HG03103 (cell line): Measurements from ENCODE around the gene OR2A1.
A peak's percentile ranks its signal among the peaks of the same experiment; 100 is the strongest.
"Not testable (repeated sequence)": the region's sequence is repeated elsewhere in the genome, so short reads cannot be mapped to it uniquely, and the experiment has no call there.

Experiments used
- ATAC-seq: cut with Tn5 transposase; IDR thresholded peaks from one replicate; pipeline ENCODE4 v1.9.1; 2021; ENCODE audit warnings: low read depth; ENCODE audit not compliant: unreplicated experiment

OR2A1 gene

GRCh38 chr7:144311872-144312469, at the start of gene OR2A1:
Gene OR2A1, plus strand, starts transcription at chr7:144312419. Its CDS starts 5,706 bp downstream, at chr7:144318125.
- ATAC-seq, result not testable (repeated sequence)

DNA sequence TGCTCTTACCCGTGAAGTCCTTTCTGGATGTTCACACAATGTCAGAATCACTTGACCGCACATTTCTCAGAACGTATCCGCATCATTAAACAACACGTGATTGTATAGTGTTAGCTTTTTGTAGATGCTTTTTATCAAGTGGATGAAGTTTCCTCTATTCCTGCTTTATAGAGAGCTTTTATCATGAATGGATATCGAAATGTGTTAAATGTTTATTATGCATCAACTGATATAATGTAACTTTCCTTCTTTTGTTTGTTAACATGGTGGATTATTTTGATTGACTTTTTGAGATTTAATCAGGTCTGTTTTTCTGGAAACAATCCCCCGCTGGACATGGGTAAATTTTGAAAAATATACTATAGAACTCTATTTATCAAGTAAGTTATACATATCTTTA, 47.5 kb upstream of the OR2A1 start, which contains the start of gene OR2A7:
Gene OR2A7 (minus strand): TSS at position 101 of the 400 bp plus-strand sequence. CDS start 5,164 bp downstream, outside the sequence.
- ATAC-seq, result not testable (repeated sequence)

- not testable (repeated sequence) for ATAC-seq
Measured at GRCh38 chr7:144269188-144269587, 43.0 kb upstream of the OR2A1 start, which contains the start of gene CTAGE8. Gene CTAGE8, minus strand, starts transcription at chr7:144269288. Its CDS starts 38 bp downstream, at chr7:144269250.

- ATAC-seq, result not testable (repeated sequence)
Measured at GRCh38 chr7:144275281-144275680, 36.9 kb upstream of the OR2A1 start.

GRCh38 chr7:144280010-144280409, 32.2 kb upstream of the OR2A1 start:
- ATAC-seq, result not testable (repeated sequence)

GRCh38 chr7:144281981-144282380, 30.2 kb upstream of the OR2A1 start:
- not testable (repeated sequence) for ATAC-seq

DNA sequence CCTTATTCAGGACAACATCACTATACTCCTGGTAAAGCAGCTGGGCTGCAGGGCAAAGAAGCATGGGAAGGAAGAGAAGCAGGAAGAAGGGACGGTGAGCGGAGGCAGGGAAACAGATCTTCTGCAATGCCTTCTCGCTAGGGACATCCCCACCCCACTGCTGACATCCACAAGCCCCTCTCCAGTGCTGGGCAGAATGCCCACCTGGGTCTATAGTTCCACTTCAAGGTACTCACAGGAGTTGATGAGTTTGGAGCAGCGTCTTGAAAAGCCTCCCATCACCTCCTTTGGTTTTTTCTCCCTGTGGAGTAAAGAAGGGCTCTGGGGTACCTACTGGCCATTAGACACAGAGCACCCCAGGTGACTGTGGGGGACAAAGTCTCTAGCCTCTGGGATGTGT, 29.7 kb upstream of the OR2A1 start:
- not testable (repeated sequence) for ATAC-seq

DNA sequence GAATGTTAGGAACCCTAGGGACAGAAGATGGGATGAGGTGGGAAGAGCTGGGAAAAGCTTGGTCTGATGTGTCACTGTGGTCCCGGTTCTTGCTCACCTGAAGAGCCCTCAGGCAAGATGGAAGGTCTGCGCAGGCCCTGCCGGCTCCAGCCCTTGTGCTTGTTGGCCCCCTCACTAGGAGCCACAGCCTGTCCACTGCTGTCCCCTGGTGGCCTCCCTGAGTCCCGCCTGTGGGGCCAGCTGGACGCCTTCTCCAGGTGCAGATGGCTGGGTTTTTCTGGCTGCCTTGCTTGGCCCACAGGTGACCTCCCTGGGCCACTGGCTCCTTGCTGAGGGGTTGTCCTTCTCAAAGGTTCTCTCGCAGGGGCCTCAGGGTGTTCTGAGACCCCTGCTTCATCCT, 28.5 kb upstream of the OR2A1 start:
- ATAC-seq, result not testable (repeated sequence)

- not testable (repeated sequence) for ATAC-seq
Measured at GRCh38 chr7:144287171-144287784, 24.9 kb upstream of the OR2A1 start.

DNA sequence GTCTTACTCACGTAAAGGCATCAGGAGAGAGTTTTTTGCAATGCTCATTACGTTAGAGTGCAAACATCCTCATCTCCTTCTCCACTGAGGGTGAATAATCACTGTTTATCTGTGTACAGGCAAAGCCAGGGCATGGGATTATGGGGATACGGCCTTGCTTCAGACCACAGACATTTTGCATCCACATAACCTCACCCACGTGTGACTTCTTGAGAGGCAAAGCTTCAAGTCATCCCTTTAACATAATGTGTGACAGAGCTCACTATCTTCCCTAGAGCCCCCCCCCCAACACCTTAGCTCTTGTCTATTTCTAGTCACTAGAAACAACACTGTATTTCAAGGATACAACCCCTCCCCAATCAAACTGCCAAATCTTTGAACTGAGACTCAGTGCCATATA, 20.6 kb upstream of the OR2A1 start:
- not testable (repeated sequence) for ATAC-seq

- not testable (repeated sequence) for ATAC-seq
Measured at GRCh38 chr7:144292384-144293161, 19.6 kb upstream of the OR2A1 start.

GRCh38 chr7:144293794-144294499, 18.3 kb upstream of the OR2A1 start:
- peak; percentile 64 for ATAC-seq

- ATAC-seq, result not testable (repeated sequence)
Measured at GRCh38 chr7:144302578-144303303, 9.5 kb upstream of the OR2A1 start.

GRCh38 chr7:144303607-144304006, 8.6 kb upstream of the OR2A1 start:
- ATAC-seq, result not testable (repeated sequence)

DNA sequence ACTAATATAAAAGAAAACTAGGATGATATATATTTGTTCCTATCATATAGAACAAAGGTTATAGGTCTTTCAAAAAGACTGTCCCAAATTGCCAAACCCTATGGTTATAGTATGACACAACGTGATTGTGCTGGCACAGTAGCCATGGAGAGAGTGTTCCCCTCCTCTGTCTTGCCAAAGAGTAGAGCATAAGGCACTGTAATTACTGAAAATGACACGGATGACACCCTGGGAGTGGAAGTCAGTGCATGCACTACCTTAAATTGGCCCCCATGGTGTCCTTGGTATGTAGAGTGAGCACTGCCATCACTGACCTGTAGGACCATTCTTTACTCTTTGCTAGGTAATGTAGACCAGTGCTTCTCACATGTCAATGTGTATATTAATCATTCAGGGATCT, 7.1 kb upstream of the OR2A1 start:
- not testable (repeated sequence) for ATAC-seq

- not testable (repeated sequence) for ATAC-seq
Measured at GRCh38 chr7:144309702-144310101, 2.5 kb upstream of the OR2A1 start.

GRCh38 chr7:144311218-144311617, 1.0 kb upstream of the OR2A1 start:
- not testable (repeated sequence) for ATAC-seq

- ATAC-seq, result not testable (repeated sequence)
Measured at GRCh38 chr7:144317537-144317936, 5.3 kb downstream of the OR2A1 start.

GRCh38 chr7:144319547-144319946, 7.3 kb downstream of the OR2A1 start:
- not testable (repeated sequence) for ATAC-seq
